Measurements from ENCODE around the gene USP7. TPM values are rescaled to one million over a fixed set of nuclear protein-coding genes. Genes with fewer than 3 reads are reported as not detected.

Gene USP7
- polyA plus RNA-seq, 1 of the 3 experiments (the other 2 are of a cell fraction): 8.6 TPM

- no peaks in the 10 kb centered on the region for H3K9me3 ChIP-seq
- peaks cover 19% of the 10 kb centered on the region for H4K20me1 ChIP-seq (ENCODE audit: insufficient read depth)
- no peak overlapping the region for H3K4me3 ChIP-seq (ENCODE audit: low read depth in 2 of 2, low read length in 1 of 2)
- no peaks in the 10 kb centered on the region for H3K27me3 ChIP-seq (ENCODE audit: insufficient read depth)
- H3K4me2 ChIP-seq: no peak overlapping the region
- H3K4me1 ChIP-seq (ENCODE audit: control insufficient read depth in 1 of 2, insufficient read depth in 2 of 2, low read depth in 1 of 2, low read length in 1 of 2): no peaks in the 10 kb centered on the region
- DNase-seq: no peak
- TF ChIP-seq JUND (IDR thresholded peaks at IDR 0.05) (no peak), PBX3 (IDR thresholded peaks at IDR 0.05) (no peak), REST (IDR thresholded peaks at IDR 0.05; ENCODE audit: low read depth, low read length) (no peak), MEF2A (IDR thresholded peaks at IDR 0.05; ENCODE audit: borderline replicate concordance, low read depth) (no peak), POLR2AphosphoS5 (IDR thresholded peaks at IDR 0.05; ENCODE audit: low read depth, low read length) (no peak)
- H3K36me3 ChIP-seq (replicated peaks in 1 of 2; ENCODE audit: control insufficient read depth in 1 of 2, insufficient read depth in 2 of 2, low read length in 1 of 2): peaks cover 67 to 80% of the 10 kb centered on the region in 2 experiments
- 93% methylated on average over 5 of the region's 5 CpGs for WGBS (ENCODE audit: low lambda C conversion rate)
- no peak overlapping the region for H2AFZ ChIP-seq (ENCODE audit: low read depth)
- ChIA-PET POLR2A (no interaction called here), CTCF (interaction anchor here (1.0 to 1.3 kb wide), 2 partner anchors 16 to 20 kb away, joined by 3 read pairs; no protein-coding TSS in a partner anchor)
- H3K9me2 ChIP-seq: no peaks in the 10 kb centered on the region
- peaks cover 39% of the 10 kb centered on the region for H3K79me2 ChIP-seq (ENCODE audit: insufficient read depth)
- peaks cover 3% of the 10 kb centered on the region for H3F3A ChIP-seq (replicated peaks; ENCODE audit: insufficient read depth)
- H3K9ac ChIP-seq: no peak overlapping the region
- no peak overlapping the region for H3K27ac ChIP-seq (ENCODE audit: low read depth in 2 of 2, low read length in 1 of 2)
Measured at GRCh38 chr16:8916541-8917225, 47.0 kb downstream of the USP7 start.

GRCh38 chr16:8915722-8916301 lies 47.9 kb downstream of the USP7 start:
- no peaks in the 10 kb centered on the region for H3K9me2 ChIP-seq
- 96% methylated on average over 7 of the region's 7 CpGs for WGBS (ENCODE audit: low lambda C conversion rate)
- H3K27me3 ChIP-seq (ENCODE audit: insufficient read depth): no peaks in the 10 kb centered on the region
- ChIA-PET POLR2A (no interaction called here), CTCF (interaction anchor here (0.7 to 1.5 kb wide), 4 partner anchors 9 to 24 kb away, joined by 3 to 4 read pairs (median 3); no protein-coding TSS in a partner anchor)
- H4K20me1 ChIP-seq (ENCODE audit: insufficient read depth): peaks cover 14% of the 10 kb centered on the region; the same call in 1 of the 2 replicates
- no peak overlapping the region for H3K27ac ChIP-seq (ENCODE audit: low read depth in 2 of 2, low read length in 1 of 2)
- H3K79me2 ChIP-seq (ENCODE audit: insufficient read depth): peaks cover 40% of the 10 kb centered on the region
- no peak overlapping the region for H3K4me3 ChIP-seq (ENCODE audit: low read depth in 2 of 2, low read length in 1 of 2)
- H3K4me2 ChIP-seq: no peak overlapping the region
- no peaks in the 10 kb centered on the region for H3K9me3 ChIP-seq
- H3F3A ChIP-seq (replicated peaks; ENCODE audit: insufficient read depth): peaks cover 3% of the 10 kb centered on the region
- H3K9ac ChIP-seq: no peak overlapping the region
- DNase-seq: no peak
- TF ChIP-seq TCF12 (IDR thresholded peaks at IDR 0.05) (no peak), SMC3 (IDR thresholded peaks at IDR 0.05; ENCODE audit: low read depth, low read length) (no peak), FOXJ3 (CRISPR knock-in tag; IDR thresholded peaks at IDR 0.05) (no peak), GATA2 (CRISPR knock-in tag; IDR thresholded peaks at IDR 0.05) (no peak), TAF1 (IDR thresholded peaks at IDR 0.05; ENCODE audit: borderline replicate concordance, low read depth, low read length) (no peak), IRF3 (IDR thresholded peaks at IDR 0.05; ENCODE audit: low read depth, low read length) (no peak)
- TF ChIP-seq, protein P1, sequence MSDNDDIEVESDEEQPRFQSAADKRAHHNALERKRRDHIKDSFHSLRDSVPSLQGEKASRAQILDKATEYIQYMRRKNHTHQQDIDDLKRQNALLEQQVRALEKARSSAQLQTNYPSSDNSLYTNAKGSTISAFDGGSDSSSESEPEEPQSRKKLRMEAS (IDR thresholded peaks at IDR 0.05; ENCODE audit: low read depth): no peak
- TF ChIP-seq, protein P2, sequence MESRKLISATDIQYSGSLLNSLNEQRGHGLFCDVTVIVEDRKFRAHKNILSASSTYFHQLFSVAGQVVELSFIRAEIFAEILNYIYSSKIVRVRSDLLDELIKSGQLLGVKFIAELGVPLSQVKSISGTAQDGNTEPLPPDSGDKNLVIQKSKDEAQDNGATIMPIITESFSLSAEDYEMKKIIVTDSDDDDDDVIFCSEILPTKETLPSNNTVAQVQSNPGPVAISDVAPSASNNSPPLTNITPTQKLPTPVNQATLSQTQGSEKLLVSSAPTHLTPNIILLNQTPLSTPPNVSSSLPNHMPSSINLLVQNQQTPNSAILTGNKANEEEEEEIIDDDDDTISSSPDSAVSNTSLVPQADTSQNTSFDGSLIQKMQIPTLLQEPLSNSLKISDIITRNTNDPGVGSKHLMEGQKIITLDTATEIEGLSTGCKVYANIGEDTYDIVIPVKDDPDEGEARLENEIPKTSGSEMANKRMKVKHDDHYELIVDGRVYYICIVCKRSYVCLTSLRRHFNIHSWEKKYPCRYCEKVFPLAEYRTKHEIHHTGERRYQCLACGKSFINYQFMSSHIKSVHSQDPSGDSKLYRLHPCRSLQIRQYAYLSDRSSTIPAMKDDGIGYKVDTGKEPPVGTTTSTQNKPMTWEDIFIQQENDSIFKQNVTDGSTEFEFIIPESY (IDR thresholded peaks at IDR 0.05; ENCODE audit: borderline replicate concordance, low read depth): no peak
- peaks cover 66 to 77% of the 10 kb centered on the region in 2 experiments for H3K36me3 ChIP-seq (replicated peaks in 1 of 2; ENCODE audit: control insufficient read depth in 1 of 2, insufficient read depth in 2 of 2, low read length in 1 of 2)
- H2AFZ ChIP-seq (ENCODE audit: low read depth): no peak overlapping the region
- no peaks in the 10 kb centered on the region for H3K4me1 ChIP-seq (ENCODE audit: control insufficient read depth in 1 of 2, insufficient read depth in 2 of 2, low read depth in 1 of 2, low read length in 1 of 2)
